HepG2 (cell line): ENCODE measurements around the gene UXS1. TPM values are rescaled to one million over a fixed set of nuclear protein-coding genes. Genes with fewer than 3 reads are reported as not detected.

Experiments used
- ATAC-seq: fragments of 200-7000 bp; cut with Tn5 transposase; 3 replicates; pipeline ENCODE4 v1.9.1; 2020; ENCODE audit warnings: mild to moderate bottlenecking, moderate library complexity
- BruUV-seq: library from RNA; stranded (reverse); fragments of 400-500 nt; replicated peaks from 2 replicates; lab custom pipeline; 2021; lab: Mats Ljungman, UMichigan
- CTCF ChIA-PET: fragments of 300-600 bp; formaldehyde crosslinking; extraction: SDS; loops from one replicate; lab custom pipeline; 2021; ENCODE audit warnings: low total read pairs, inconsistent platforms, low intra/inter-chr PET ratio; lab: Yijun Ruan, JAX
- POLR2A ChIA-PET: fragments of 350-600 bp; sonication (Branson Sonifier 250); formaldehyde crosslinking; loops from one replicate; lab custom pipeline; 2020; ENCODE audit warnings: antibody characterized with exemption, inconsistent platforms; lab: Yijun Ruan, JAX
- DNase-seq: peaks from one replicate; pipeline ENCODE4 v3.0.0-alpha.2; 2015; ENCODE audit warnings: low spot score
- FAIRE-seq: peaks from 3 replicates; lab custom pipeline; 2011; peaks lifted over from hg19 to GRCh38; lab: Jason Lieb, UNC
- H2AFZ ChIP-seq: one replicate; pipeline ENCODE4 v1.6.1; 2011; ENCODE audit warnings: low read length, inconsistent platforms
- H3K27ac ChIP-seq: fragments of 300-600 bp; 3 replicates; pipeline ENCODE4 v1.8.0; 2011; ENCODE audit warnings: mixed run types, mild to moderate bottlenecking, mixed read lengths, low read length, inconsistent platforms; ENCODE audit not compliant: insufficient read depth; ENCODE audit errors: extremely low read length
- H3K27me3 ChIP-seq, 2 experiments: fragments of 200-600 bp in 1 of 2; 2 replicates in 1 of 2; 3 replicates in 1 of 2; pipeline versions ENCODE4 v1.6.0 to v1.8.0; 2011; ENCODE audit warnings: low read length in 2 of 2, mild to moderate bottlenecking in 2 of 2, moderate library complexity in 2 of 2, inconsistent platforms in 1 of 2; ENCODE audit not compliant: insufficient read depth in 2 of 2, control insufficient read depth in 1 of 2
- H3K36me3 ChIP-seq, 2 experiments: fragments of 200-600 bp in 1 of 2; replicated peaks in 1 of 2; 2 replicates in 1 of 2; 3 replicates in 1 of 2; pipeline versions ENCODE4 v1.5.1 to v1.8.0; 2011; ENCODE audit warnings: low read length in 2 of 2, inconsistent platforms in 1 of 2; ENCODE audit not compliant: insufficient read depth in 2 of 2, control insufficient read depth in 1 of 2
- H3K4me1 ChIP-seq: 2 replicates; pipeline ENCODE4 v1.5.1; 2012; ENCODE audit warnings: low read length, inconsistent platforms; ENCODE audit not compliant: insufficient read depth
- H3K4me2 ChIP-seq: 2 replicates; pipeline ENCODE4 v1.6.0; 2011; ENCODE audit warnings: low read depth, low read length, inconsistent platforms
- H3K4me3 ChIP-seq, 3 experiments: fragments of 200-600 bp in 1 of 3; sonication (generic), shearing (Covaris generic) in 1 of 3; replicated peaks in 1 of 3; 2 replicates each; pipeline ENCODE4 v1.5.1; 2011 to 2016; ENCODE audit warnings: low read length in 3 of 3, inconsistent platforms in 2 of 3, low read depth in 2 of 3, mild to moderate bottlenecking in 2 of 3, control low read depth in 1 of 3, mixed read lengths in 1 of 3; ENCODE audit not compliant: insufficient read depth in 1 of 3
- H3K79me2 ChIP-seq: one replicate; pipeline ENCODE4 v1.6.1; 2011; ENCODE audit warnings: low read length, inconsistent platforms; ENCODE audit not compliant: insufficient read depth
- H3K9ac ChIP-seq: 2 replicates; pipeline ENCODE4 v1.6.0; 2011; ENCODE audit warnings: mild to moderate bottlenecking, low read depth, low read length, inconsistent platforms; ENCODE audit not compliant: insufficient read depth
- H3K9me3 ChIP-seq: 2 replicates; pipeline ENCODE4 v1.5.1; 2012; ENCODE audit warnings: mild to moderate bottlenecking, low read length
- H4K20me1 ChIP-seq: 2 replicates; pipeline ENCODE4 v1.6.0; 2011; ENCODE audit warnings: inconsistent platforms, mild to moderate bottlenecking, low read length, moderate library complexity; ENCODE audit not compliant: insufficient read depth
- ARNT2 ChIP-seq: sonication (generic); formaldehyde crosslinking; IDR thresholded peaks from 2 replicates; pipeline ENCODE4 v1.8.0; 2022; ENCODE audit warnings: mild to moderate bottlenecking, low read depth, missing genetic modification reagents, moderate library complexity
- THYN1 ChIP-seq: sonication (generic); formaldehyde crosslinking; IDR thresholded peaks from 2 replicates; pipeline ENCODE4 v1.8.1; 2023; ENCODE audit warnings: low read depth, mild to moderate bottlenecking, moderate library complexity, missing genetic modification reagents, borderline replicate concordance
- ZBTB1 ChIP-seq: sonication (generic); formaldehyde crosslinking; IDR thresholded peaks from 2 replicates; pipeline ENCODE4 v1.4.0; 2020; ENCODE audit warnings: missing genetic modification reagents, borderline replicate concordance
- ZMYM4 ChIP-seq: sonication (generic); formaldehyde crosslinking; IDR thresholded peaks from 2 replicates; pipeline ENCODE4 v1.8.1; 2023; ENCODE audit warnings: mild to moderate bottlenecking, missing genetic modification reagents
- ZNF138 ChIP-seq: sonication (generic); formaldehyde crosslinking; IDR thresholded peaks from 2 replicates; pipeline ENCODE4 v1.5.0; 2020; ENCODE audit warnings: mild to moderate bottlenecking, low read depth, missing genetic modification reagents
- ZNF276 ChIP-seq: sonication (generic); formaldehyde crosslinking; IDR thresholded peaks from 2 replicates; pipeline ENCODE4 v1.4.0; 2020; ENCODE audit warnings: mild to moderate bottlenecking, low read depth, missing genetic modification reagents
- WGBS: methylation state at CpG from one replicate; pipeline ENCODE4 v1.1.6; 2017; ENCODE audit warnings: low lambda C conversion rate; 5-methylcytosine and 5-hydroxymethylcytosine counted together
- in situ Hi-C: cut with HindIII; loops from 2 replicates; pipeline ENCODE4 v1.10.0; 2017; ENCODE audit warnings: low pct_unique_long_range_greater_than_20kb; ENCODE audit not compliant: extremely low pct_ligation_motif_present
- intact Hi-C: fragments of 100-400 bp; cut with micrococcal nuclease; formaldehyde crosslinking; loops from one replicate; pipeline ENCODE4 v1.10.0; 2022; ENCODE audit not compliant: unreplicated experiment
- polyA plus RNA-seq, 8 experiments: library from polyadenylated mRNA; depleted of rRNA in 3 of 8; stranded (reverse) in 7 of 8; unstranded in 1 of 8; fragments of >200 nt; fragmentation: Illumina TruSeq in 4 of 8; extraction: Trizol in 4 of 8; gene quantifications; 2 replicates each; pipeline versions ENCODE4 v1.2.1 to v1.2.3, GENCODE V29; 2011 to 2016; ENCODE audit warnings: low read depth in 4 of 8, missing spikeins in 1 of 8, mixed read lengths in 1 of 8; ENCODE audit not compliant: insufficient read depth in 1 of 8
- total RNA-seq, 5 experiments: library from RNA; depleted of rRNA; stranded (reverse); fragments of >200 nt; fragmentation: Illumina TruSeq; extraction: Trizol; gene quantifications; 2 replicates each; pipeline ENCODE4 v1.2.3, GENCODE V29; 2016; ENCODE audit warnings: low read depth in 1 of 5
- TF ChIP-seq, protein P1 (sequence below): fragments of 450-650 bp; IDR thresholded peaks from 2 replicates; pipeline ENCODE4 v1.6.1; 2017

Gene UXS1
- total and polyA plus RNA-seq, 2 of the 13 experiments (the other 11 are each of a cell fraction or from before 2014, with no cell fraction given) = 53.3 to 110 TPM

DNA sequence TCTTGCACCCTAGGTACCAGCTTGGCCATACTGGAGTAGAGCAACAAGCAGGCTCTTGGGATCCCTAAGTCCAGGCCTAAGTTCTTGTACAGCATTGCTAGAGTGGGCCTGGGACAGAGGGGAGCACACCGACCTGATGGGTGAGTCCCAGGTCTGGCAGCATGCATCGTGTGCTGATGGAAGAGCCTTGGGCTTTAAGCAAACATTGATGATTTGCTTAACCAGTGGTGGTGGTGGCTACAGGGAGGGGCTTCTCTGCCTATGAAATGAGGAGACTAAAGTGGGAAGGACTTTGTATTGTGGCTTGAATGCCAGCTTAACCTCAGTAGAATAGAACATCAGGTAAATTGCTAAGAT is 39.2 kb upstream of the UXS1 start (continued):
- TF ChIP-seq, protein P1, sequence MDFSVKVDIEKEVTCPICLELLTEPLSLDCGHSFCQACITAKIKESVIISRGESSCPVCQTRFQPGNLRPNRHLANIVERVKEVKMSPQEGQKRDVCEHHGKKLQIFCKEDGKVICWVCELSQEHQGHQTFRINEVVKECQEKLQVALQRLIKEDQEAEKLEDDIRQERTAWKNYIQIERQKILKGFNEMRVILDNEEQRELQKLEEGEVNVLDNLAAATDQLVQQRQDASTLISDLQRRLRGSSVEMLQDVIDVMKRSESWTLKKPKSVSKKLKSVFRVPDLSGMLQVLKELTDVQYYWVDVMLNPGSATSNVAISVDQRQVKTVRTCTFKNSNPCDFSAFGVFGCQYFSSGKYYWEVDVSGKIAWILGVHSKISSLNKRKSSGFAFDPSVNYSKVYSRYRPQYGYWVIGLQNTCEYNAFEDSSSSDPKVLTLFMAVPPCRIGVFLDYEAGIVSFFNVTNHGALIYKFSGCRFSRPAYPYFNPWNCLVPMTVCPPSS = no peak
- TF ChIP-seq ZNF276 (CRISPR knock-in tag) (no peak), ZBTB1 (CRISPR knock-in tag) (no peak), ARNT2 (CRISPR knock-in tag) (no peak), ZNF138 (no peak)

DNA sequence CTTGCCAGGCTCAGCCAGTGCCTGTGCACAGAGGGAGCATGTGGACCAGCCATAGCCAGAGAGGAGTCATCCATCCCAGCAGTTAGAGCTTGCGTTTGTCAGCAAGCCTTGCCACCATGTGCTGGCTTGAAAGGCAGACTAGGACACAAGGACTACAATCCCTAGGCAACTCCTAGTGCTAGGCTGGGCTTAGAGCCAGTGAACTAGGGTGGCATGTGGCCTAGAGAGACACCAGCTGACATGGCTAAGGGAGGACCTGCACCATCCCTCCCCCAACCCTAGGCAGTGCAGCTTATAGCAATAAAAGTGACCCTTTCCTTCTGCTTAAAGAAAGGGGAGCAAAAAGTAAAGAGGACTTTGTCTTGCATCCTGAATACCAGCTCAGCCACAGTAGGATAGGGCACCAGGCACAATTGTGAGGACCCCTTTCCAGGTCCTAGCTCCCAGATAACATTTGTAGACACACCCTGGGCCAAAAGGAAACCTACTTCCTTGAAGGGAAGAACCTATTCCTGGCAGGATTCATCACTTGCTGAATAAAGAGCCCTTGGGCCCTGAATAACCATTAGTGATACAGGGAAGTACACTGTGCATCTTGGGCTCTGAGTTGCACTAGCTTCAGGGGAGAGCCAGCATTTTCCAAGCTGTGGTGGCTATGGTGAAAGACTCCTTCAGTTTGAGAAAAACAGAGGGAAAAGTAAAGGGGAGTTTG is 38.7 kb upstream of the UXS1 start:
- no peak overlapping the region for H3K9ac ChIP-seq
- ChIA-PET POLR2A (no interaction called here), CTCF (no interaction called here)
- no peak overlapping the region for H2AFZ ChIP-seq
- BruUV-seq = no TSS peak
- no peak overlapping the region for H3K27ac ChIP-seq
- TF ChIP-seq THYN1 (CRISPR knock-in tag) (no peak), ZMYM4 (CRISPR knock-in tag) (0 out of 2 replicates have a peak, but pooled peaks have one; percentile 19)
- TF ChIP-seq, protein P1 = no peak
- TF ChIP-seq, all 625 proteins: peak for 1
- intact Hi-C loops (no loop called here), in situ Hi-C loops (no loop called here)
- FAIRE-seq (no peak), DNase-seq (no peak), ATAC-seq (peak; percentile 41; the same call in 2 of the 3 replicates)
- Histone ChIP-seq H3K4me3 (no peak overlapping the region), H4K20me1 (no peaks in the 10 kb centered on the region), H3K79me2 (no peaks in the 10 kb centered on the region), H3K9me3 (peaks cover 31% of the 10 kb centered on the region), H3K36me3 (no peaks in the 10 kb centered on the region), H3K27me3 (no peaks in the 10 kb centered on the region), H3K4me2 (no peak overlapping the region), H3K4me1 (no peaks in the 10 kb centered on the region)
- WGBS = no CpG with 5 or more reads among the region's 1 CpG
